Prostate gland (tissue), 2 donors: ENCODE results near the gene HMCES. TPM values are rescaled to one million over a fixed set of nuclear protein-coding genes. Genes with fewer than 3 reads are reported as not detected.

Experiments
- DNase-seq: peaks from one replicate; pipeline ENCODE4 v3.0.0-alpha.2; 2019; ENCODE audit warnings: low spot score
- H3K27ac ChIP-seq, 2 donors: fragments of 200-600 bp; sonication (generic); 2 replicates each; pipeline ENCODE4 v1.5.1; 2017 to 2019
- H3K27me3 ChIP-seq: fragments of 200-600 bp; sonication (generic); replicated peaks from 2 replicates; pipeline ENCODE4 v1.5.1; 2019; ENCODE audit not compliant: insufficient read depth
- H3K36me3 ChIP-seq, 2 donors: fragments of 200-600 bp; sonication (generic); 1 replicate in 1 of 2; 2 replicates in 1 of 2; pipeline versions ENCODE4 v1.5.1 to v1.8.1; 2017 to 2019
- H3K4me1 ChIP-seq: fragments of 200-600 bp; sonication (generic); replicated peaks from 2 replicates; pipeline ENCODE4 v1.5.1; 2019
- H3K4me3 ChIP-seq, 2 donors: fragments of 200-600 bp; sonication (generic); 2 replicates each; pipeline ENCODE4 v1.5.1; 2017 to 2019
- H3K9me3 ChIP-seq: fragments of 200-600 bp; sonication (generic); 2 replicates; pipeline ENCODE4 v1.5.1; 2017
- POLR2A ChIP-seq: fragments of 450-650 bp; IDR thresholded peaks from one replicate; pipeline ENCODE4 v1.6.1; 2016; ENCODE audit warnings: antibody characterized with exemption, mild to moderate bottlenecking
- POLR2AphosphoS5 ChIP-seq: sonication (generic); formaldehyde crosslinking; IDR thresholded peaks from one replicate; pipeline ENCODE4 v1.6.1; 2017; ENCODE audit warnings: antibody characterized with exemption
- WGBS: methylation state at CpG from one replicate; pipeline ENCODE4 v1.1.5; 2018; 5-methylcytosine and 5-hydroxymethylcytosine counted together
- intact Hi-C: fragments of 100-400 bp; cut with DNase I; formaldehyde crosslinking; loops from one replicate; pipeline ENCODE4 v1.14.2; 2022
- total RNA-seq, 2 donors: library from RNA; depleted of rRNA; stranded (reverse); fragments of >200 nt; gene quantifications; one replicate each; pipeline ENCODE4 v1.1.0, GENCODE V29; 2016
- TF ChIP-seq, protein P1 (sequence below), 4 experiments: fragments of 200-600 bp in 2 of 4; fragments of 450-650 bp in 2 of 4; sonication (generic) in 2 of 4; IDR thresholded peaks; 1 replicate in 3 of 4; 2 replicates in 1 of 4; pipeline ENCODE4 v1.5.1; 2016 to 2019; ENCODE audit warnings: antibody characterized with exemption in 4 of 4, mild to moderate bottlenecking in 2 of 4, moderate library complexity in 2 of 4

HMCES gene
- total RNA-seq, 2 donors from 2014 or later, result 29.1 to 34.9 TPM

DNA sequence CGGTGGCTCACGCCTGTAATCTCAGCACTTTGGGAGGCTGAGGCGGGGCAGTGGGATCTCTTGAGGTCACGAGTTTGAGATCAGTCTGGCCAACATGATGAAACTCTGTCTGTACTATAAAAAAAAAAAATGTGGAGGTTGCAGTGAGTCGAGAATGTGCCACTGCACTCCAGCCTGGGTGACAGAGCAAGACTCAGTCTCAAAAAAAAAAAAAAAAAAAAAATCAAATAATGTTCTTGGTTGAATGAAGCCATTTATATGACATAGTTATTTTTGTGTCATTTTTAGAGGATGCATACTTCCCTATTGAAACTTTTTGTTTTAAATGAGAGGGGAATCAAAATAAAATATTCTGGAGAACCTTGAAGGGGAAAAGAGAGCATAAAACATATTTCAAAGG, 3.1 kb downstream of the HMCES start:
- WGBS, result 81% methylated on average over 5 of the region's 5 CpGs
- no peak for TF ChIP-seq POLR2A
- TF ChIP-seq, protein P1, sequence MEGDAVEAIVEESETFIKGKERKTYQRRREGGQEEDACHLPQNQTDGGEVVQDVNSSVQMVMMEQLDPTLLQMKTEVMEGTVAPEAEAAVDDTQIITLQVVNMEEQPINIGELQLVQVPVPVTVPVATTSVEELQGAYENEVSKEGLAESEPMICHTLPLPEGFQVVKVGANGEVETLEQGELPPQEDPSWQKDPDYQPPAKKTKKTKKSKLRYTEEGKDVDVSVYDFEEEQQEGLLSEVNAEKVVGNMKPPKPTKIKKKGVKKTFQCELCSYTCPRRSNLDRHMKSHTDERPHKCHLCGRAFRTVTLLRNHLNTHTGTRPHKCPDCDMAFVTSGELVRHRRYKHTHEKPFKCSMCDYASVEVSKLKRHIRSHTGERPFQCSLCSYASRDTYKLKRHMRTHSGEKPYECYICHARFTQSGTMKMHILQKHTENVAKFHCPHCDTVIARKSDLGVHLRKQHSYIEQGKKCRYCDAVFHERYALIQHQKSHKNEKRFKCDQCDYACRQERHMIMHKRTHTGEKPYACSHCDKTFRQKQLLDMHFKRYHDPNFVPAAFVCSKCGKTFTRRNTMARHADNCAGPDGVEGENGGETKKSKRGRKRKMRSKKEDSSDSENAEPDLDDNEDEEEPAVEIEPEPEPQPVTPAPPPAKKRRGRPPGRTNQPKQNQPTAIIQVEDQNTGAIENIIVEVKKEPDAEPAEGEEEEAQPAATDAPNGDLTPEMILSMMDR (IDR thresholded peaks at IDR 0.05), result no peak
- TF ChIP-seq POLR2AphosphoS5, result no peak
- H3K4me3 ChIP-seq, result no peak overlapping the region
- no peaks in the 10 kb centered on the region for H3K9me3 ChIP-seq
- no peaks in the 10 kb centered on the region for H3K4me1 ChIP-seq
- intact Hi-C loops, result no loop called here
- DNase-seq, result no peak
- H3K36me3 ChIP-seq, result no peaks in the 10 kb centered on the region
- H3K27ac ChIP-seq, result no peak overlapping the region
- no peaks in the 10 kb centered on the region for H3K27me3 ChIP-seq

DNA sequence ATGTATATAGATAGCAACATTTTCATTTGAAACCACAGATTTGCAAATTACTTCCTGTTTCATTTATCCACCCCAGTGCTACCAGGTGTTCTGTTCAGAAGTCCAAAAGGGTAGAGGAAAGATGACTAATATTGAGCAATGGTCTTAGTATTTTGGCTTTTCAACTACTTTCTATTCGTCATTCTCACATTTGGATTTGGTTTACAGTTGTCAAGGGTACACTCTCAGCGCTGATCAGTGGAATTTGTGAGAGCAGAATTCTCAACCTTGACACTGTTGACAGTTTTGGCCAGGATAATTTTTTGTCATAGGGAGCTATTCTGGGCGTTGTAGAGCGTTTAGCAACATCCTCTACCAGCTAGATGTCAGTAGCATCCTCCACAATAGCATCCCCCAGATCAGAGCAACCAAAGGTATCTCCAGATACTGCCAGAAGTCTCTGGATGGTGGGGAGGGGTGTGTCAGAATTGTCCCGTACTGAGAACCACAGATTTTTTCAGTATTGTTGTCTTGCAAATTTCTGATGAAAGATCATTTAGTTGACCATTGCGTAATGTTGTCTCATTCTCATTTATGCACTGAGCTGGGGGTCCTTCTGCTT, 4.2 kb downstream of the HMCES start:
- DNase-seq, result no peak
- H3K27ac ChIP-seq, result no peak overlapping the region
- no peaks in the 10 kb centered on the region for H3K36me3 ChIP-seq
- H3K9me3 ChIP-seq, result no peaks in the 10 kb centered on the region
- no peaks in the 10 kb centered on the region for H3K4me1 ChIP-seq
- intact Hi-C loops, result no loop called here
- no peak overlapping the region for H3K4me3 ChIP-seq
- no peaks in the 10 kb centered on the region for H3K27me3 ChIP-seq
- 70% methylated on average over 6 of the region's 6 CpGs for WGBS
- TF ChIP-seq POLR2AphosphoS5 (no peak), POLR2A (no peak)
- TF ChIP-seq, protein P1 (IDR thresholded peaks at IDR 0.05), result no peak

DNA sequence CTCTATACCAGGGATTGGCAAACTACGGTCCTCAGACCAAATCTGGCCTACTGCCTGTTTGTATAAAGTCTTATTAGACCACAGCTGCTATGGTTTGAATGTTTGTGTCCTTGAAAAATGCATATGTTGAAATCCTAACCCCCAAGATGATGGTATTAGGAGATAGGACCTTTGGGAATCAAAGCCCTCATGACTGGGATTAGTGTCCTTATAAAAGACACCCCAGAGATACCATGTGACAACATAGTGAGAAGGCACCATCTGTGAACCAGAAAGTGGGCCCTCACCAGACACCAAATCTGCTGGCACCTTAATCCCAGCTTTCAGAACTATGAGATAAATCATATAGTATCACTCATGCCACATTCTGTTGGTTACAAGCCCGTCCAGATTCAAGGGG, 7.4 kb downstream of the HMCES start:
- H3K27ac ChIP-seq, result no peak overlapping the region
- TF ChIP-seq POLR2A (no peak), POLR2AphosphoS5 (no peak)
- TF ChIP-seq, protein P1 (IDR thresholded peaks at IDR 0.05), result no peak
- no peaks in the 10 kb centered on the region for H3K27me3 ChIP-seq
- DNase-seq, result no peak
- intact Hi-C loops, result no loop called here
- WGBS, result 93% methylated on average over 2 of the region's 2 CpGs
- no peak overlapping the region for H3K4me3 ChIP-seq
- H3K9me3 ChIP-seq, result no peaks in the 10 kb centered on the region
- H3K4me1 ChIP-seq, result no peaks in the 10 kb centered on the region
- no peaks in the 10 kb centered on the region for H3K36me3 ChIP-seq

DNA sequence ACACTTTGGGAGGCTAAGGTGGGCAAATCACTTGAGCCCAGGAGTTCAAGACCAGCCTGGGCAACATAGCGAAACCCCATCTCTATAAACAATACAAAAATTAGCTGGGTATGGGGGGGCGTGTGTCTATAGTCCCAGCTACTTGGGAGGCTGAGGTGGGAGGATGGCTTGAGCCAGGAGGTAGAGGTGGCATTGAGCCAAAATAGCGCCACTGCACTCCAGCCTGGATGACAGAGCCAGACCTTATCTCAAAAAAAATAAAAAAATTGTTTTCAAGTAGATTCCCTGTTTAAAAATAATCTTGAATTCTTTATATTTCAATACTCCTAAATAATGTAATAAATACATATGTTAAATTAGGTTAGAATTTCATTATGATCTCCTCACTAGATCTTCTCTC, 9.8 kb downstream of the HMCES start:
- WGBS, result 89% methylated on average over 3 of the region's 3 CpGs
- Histone ChIP-seq H3K27me3 (no peaks in the 10 kb centered on the region), H3K36me3 (no peaks in the 10 kb centered on the region), H3K4me1 (no peaks in the 10 kb centered on the region), H3K9me3 (no peaks in the 10 kb centered on the region), H3K4me3 (no peak overlapping the region), H3K27ac (no peak overlapping the region)
- TF ChIP-seq POLR2AphosphoS5 (no peak), POLR2A (no peak)
- TF ChIP-seq, protein P1 (IDR thresholded peaks at IDR 0.05), result no peak
- no peak for DNase-seq
- intact Hi-C loops, result no loop called here

DNA sequence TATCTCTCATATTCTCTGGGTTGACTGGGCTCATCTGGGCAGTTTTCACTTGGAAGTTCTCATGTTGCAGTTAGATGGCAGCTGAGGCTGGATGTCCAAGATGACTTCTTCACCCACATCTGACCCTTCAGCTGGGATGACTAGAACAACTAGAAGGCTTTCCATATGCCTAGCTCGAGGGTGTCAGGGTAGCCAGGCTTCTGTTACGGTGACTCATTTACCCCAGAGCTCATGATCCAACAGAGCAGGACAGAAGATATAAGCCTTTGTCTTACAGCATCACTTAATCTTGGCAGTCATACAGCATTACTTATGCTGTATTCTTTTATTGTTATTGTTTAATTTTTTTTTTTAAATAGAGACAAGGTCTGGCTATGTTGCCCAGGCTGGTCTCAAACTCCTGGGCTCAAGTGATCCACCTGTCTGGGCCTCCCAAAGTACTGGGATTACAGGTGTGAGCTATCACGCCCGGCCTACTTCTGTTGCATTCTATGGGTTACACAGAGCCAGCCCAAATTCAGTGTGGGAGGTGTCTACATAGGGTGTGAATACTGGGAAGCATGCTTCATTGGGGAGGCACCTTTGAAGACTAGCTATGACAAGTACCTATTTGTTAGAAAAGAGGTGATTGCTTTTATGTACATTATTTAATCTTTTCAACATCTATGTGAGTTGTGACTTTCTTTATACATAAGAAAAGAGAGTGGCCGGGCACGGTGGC, 10.7 kb downstream of the HMCES start:
- TF ChIP-seq POLR2A, result no peak
- Histone ChIP-seq H3K27ac (no peak overlapping the region), H3K4me3 (no peak overlapping the region), H3K27me3 (no peaks in the 10 kb centered on the region), H3K4me1 (no peaks in the 10 kb centered on the region), H3K9me3 (no peaks in the 10 kb centered on the region), H3K36me3 (no peaks in the 10 kb centered on the region)
- intact Hi-C loops, result no loop called here
- WGBS, result 90% methylated on average over 6 of the region's 6 CpGs
- no peak for DNase-seq
